Lung (tissue), 12 donors: Measurements from ENCODE around the gene DRAM1. TPM values are rescaled to one million over a fixed set of nuclear protein-coding genes. Genes with fewer than 3 reads are reported as not detected.
"Not testable (repeated sequence)": the region's sequence is repeated elsewhere in the genome, so short reads cannot be mapped to it uniquely, and the experiment has no call there.

Source experiments
- ATAC-seq: fragments of 200-7000 bp; cut with Tn5 transposase; one replicate; pipeline ENCODE4 v1.9.1; 2020; ENCODE audit warnings: moderate number of reproducible peaks; ENCODE audit not compliant: insufficient read depth, low FRiP score
- DNase-seq, 3 donors: peaks; one replicate each; pipeline ENCODE4 v3.0.0-alpha.2; 2013 to 2017
- H3K27ac ChIP-seq, 2 donors: one replicate each; pipeline ENCODE4 v1.5.1; 2013; ENCODE audit warnings: mild to moderate bottlenecking in 2 of 2, moderate library complexity in 2 of 2, control low read depth in 1 of 2, inconsistent platforms in 1 of 2, low read depth in 1 of 2, low read length in 1 of 2
- H3K27me3 ChIP-seq, 3 donors: one replicate each; pipeline ENCODE4 v1.5.1; 2013; ENCODE audit warnings: low read length in 2 of 3; ENCODE audit not compliant: control insufficient read depth in 3 of 3, insufficient read depth in 3 of 3
- H3K36me3 ChIP-seq, 4 donors: one replicate each; pipeline ENCODE4 v1.5.1; 2013; ENCODE audit warnings: low read length in 4 of 4, mild to moderate bottlenecking in 1 of 4, moderate library complexity in 1 of 4; ENCODE audit not compliant: control insufficient read depth in 4 of 4, insufficient read depth in 4 of 4
- H3K4me1 ChIP-seq, 5 donors: one replicate each; pipeline ENCODE4 v1.5.1; 2013; ENCODE audit warnings: low read length in 5 of 5, mild to moderate bottlenecking in 2 of 5, moderate library complexity in 1 of 5; ENCODE audit not compliant: control insufficient read depth in 5 of 5, insufficient read depth in 5 of 5
- H3K4me3 ChIP-seq: one replicate; pipeline ENCODE4 v1.5.1; 2013; ENCODE audit warnings: mild to moderate bottlenecking, control low read depth, moderate library complexity
- H3K9ac ChIP-seq, 2 donors: one replicate each; pipeline ENCODE4 v1.5.1; 2013; ENCODE audit warnings: low read length in 2 of 2, control low read depth in 1 of 2; ENCODE audit not compliant: insufficient read depth in 1 of 2
- H3K9me3 ChIP-seq, 4 donors: one replicate each; pipeline ENCODE4 v1.5.1; 2013; ENCODE audit warnings: low read length in 3 of 4, mild to moderate bottlenecking in 1 of 4, moderate library complexity in 1 of 4; ENCODE audit not compliant: control insufficient read depth in 4 of 4, insufficient read depth in 3 of 4
- WGBS, 2 donors: extraction: QIAGEN DNeasy Blood & Tissue Kit; methylation state at CpG; one replicate each; pipeline ENCODE4 v1.1.7; 2013; 5-methylcytosine and 5-hydroxymethylcytosine counted together
- polyA plus RNA-seq, 2 donors: library from polyadenylated mRNA; stranded (reverse); fragments of 200-250 nt; gene quantifications; one replicate each; pipeline ENCODE4 v1.2.1, GENCODE V29; 2013
- total RNA-seq, 2 donors: library from RNA; depleted of rRNA in 1 of 2; stranded (reverse); fragments of >200 nt in 1 of 2; gene quantifications; one replicate each; pipeline ENCODE4 v1.2.1, GENCODE V29; 2014 to 2021
- TF ChIP-seq, protein P1 (sequence below): IDR thresholded peaks from 2 replicates; pipeline ENCODE4 v1.5.1; 2012; ENCODE audit warnings: mild to moderate bottlenecking; ENCODE audit errors: control extremely low read depth, extremely low read depth
- donor health status: control.
- donor health status: control.
- donor health status: Bipolar disorder and iron deficiency.
- donor health status: healthy.
- donor health status: DM: yes; HTN: yes; CAD: no.

The DRAM1 gene
- total and polyA plus RNA-seq, 4 donors = 64.5 to 95.2 (median 74.7) TPM

DNA sequence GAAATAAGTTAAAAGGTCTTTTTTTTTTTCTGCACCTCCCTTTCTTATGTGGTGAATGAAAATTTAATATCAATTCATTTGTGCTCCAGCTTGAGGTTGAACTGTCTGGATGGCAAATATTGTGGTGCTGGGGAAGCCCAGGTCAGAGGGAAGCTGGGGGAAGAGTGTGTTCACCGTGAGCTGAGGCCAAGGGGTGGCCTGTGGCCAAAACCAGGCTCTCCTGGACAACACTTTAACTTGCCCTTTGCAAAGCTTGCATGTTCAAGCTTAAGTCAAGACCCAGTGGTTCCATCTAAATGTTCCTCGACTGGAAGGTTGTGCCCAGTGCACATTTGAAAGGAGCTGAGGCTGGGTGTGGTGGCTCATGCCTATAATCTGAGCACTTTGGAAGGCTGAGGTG, 28.8 kb downstream of the DRAM1 start:
- WGBS, 2 donors = 65 to 66% methylated on average over 2 of the region's 2 CpGs
- Histone ChIP-seq H3K27me3 (no peaks in the 10 kb centered on the region), H3K27ac (no peak overlapping the region), H3K4me1 (peaks cover 0 to 11% (median 2%) of the 10 kb centered on the region in 5 donors), H3K9me3 (no peaks in the 10 kb centered on the region), H3K36me3 (peaks cover 0 to 8% (median 0%) of the 10 kb centered on the region in 4 donors), H3K4me3 (no peak overlapping the region), H3K9ac (no peak overlapping the region)
- DNase-seq (no peak), ATAC-seq (no peak)
- TF ChIP-seq, protein P1, sequence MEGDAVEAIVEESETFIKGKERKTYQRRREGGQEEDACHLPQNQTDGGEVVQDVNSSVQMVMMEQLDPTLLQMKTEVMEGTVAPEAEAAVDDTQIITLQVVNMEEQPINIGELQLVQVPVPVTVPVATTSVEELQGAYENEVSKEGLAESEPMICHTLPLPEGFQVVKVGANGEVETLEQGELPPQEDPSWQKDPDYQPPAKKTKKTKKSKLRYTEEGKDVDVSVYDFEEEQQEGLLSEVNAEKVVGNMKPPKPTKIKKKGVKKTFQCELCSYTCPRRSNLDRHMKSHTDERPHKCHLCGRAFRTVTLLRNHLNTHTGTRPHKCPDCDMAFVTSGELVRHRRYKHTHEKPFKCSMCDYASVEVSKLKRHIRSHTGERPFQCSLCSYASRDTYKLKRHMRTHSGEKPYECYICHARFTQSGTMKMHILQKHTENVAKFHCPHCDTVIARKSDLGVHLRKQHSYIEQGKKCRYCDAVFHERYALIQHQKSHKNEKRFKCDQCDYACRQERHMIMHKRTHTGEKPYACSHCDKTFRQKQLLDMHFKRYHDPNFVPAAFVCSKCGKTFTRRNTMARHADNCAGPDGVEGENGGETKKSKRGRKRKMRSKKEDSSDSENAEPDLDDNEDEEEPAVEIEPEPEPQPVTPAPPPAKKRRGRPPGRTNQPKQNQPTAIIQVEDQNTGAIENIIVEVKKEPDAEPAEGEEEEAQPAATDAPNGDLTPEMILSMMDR = no peak

DNA sequence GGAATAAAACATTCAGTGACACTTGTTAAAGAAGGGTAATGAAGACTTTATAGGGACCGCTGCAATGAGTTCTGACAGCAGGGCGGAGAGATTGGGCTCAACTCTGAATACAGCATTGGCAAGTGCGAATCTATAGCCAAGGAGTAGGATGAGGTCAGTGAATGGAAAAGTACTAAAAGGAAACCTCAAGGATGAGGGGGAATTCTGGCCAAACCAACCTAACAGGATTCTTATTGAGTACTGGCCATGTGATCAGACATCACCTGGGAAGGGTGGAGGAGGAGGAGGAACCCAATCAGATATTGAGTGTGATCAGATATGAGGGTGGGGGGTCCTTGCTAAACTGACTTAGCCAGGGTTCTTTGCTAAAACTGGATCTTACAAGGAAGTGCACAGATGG, 31.0 kb downstream of the DRAM1 start:
- Histone ChIP-seq H3K4me1 (peaks cover 0 to 6% (median 2%) of the 10 kb centered on the region in 5 donors), H3K9ac (no peak overlapping the region), H3K9me3 (no peaks in the 10 kb centered on the region), H3K27ac (peak overlapping the region in 1 of 2 donors; percentile 57), H3K36me3 (peaks cover 0 to 8% (median 0%) of the 10 kb centered on the region in 4 donors), H3K27me3 (no peaks in the 10 kb centered on the region), H3K4me3 (no peak overlapping the region)
- peak in 1 of 3 donors; percentile 51 for DNase-seq
- TF ChIP-seq, protein P1 = no peak
- WGBS, 2 donors = 72 to 96% methylated on average over 3 of the region's 3 CpGs
- ATAC-seq = peak; percentile 50

- 58 to 63% methylated on average over 7 of the region's 7 CpGs for WGBS, 2 donors
- no peaks in the 10 kb centered on the region for H3K9me3 ChIP-seq
- H3K27me3 ChIP-seq = no peaks in the 10 kb centered on the region
- TF ChIP-seq, protein P1 = no peak
- peaks cover 0 to 8% (median 0%) of the 10 kb centered on the region in 4 donors for H3K36me3 ChIP-seq
- no peak overlapping the region for H3K4me3 ChIP-seq
- DNase-seq (no peak), ATAC-seq (no peak)
- H3K9ac ChIP-seq = no peak overlapping the region
- H3K27ac ChIP-seq = no peak overlapping the region
- peaks cover 0 to 6% (median 2%) of the 10 kb centered on the region in 5 donors for H3K4me1 ChIP-seq
Measured at GRCh38 chr12:101909646-101910045, 32.3 kb downstream of the DRAM1 start.

GRCh38 chr12:101915841-101916240, 38.5 kb downstream of the DRAM1 start:
- no peak overlapping the region for H3K9ac ChIP-seq
- no peak overlapping the region for H3K4me3 ChIP-seq
- no peaks in the 10 kb centered on the region for H3K9me3 ChIP-seq
- WGBS, 2 donors = 72 to 80% methylated on average over 5 of the region's 5 CpGs
- peaks cover 0 to 4% (median 0%) of the 10 kb centered on the region in 5 donors for H3K4me1 ChIP-seq
- no peak for DNase-seq
- peaks cover 0 to 2% (median 0%) of the 10 kb centered on the region in 4 donors for H3K36me3 ChIP-seq
- TF ChIP-seq, protein P1 = no peak
- no peaks in the 10 kb centered on the region for H3K27me3 ChIP-seq
- no peak for ATAC-seq
- H3K27ac ChIP-seq = no peak overlapping the region

GRCh38 chr12:101918805-101919204, 41.4 kb downstream of the DRAM1 start:
- 93% methylated on average over 4 of the region's 4 CpGs for WGBS, 2 donors
- H3K9ac ChIP-seq, H3K27me3 ChIP-seq, H3K4me1 ChIP-seq, H3K9me3 ChIP-seq, ATAC-seq, H3K4me3 ChIP-seq, DNase-seq, H3K27ac ChIP-seq, H3K36me3 ChIP-seq: not testable (repeated sequence)
